NCI-H1436 treated with DMSO at 0.1 percent for 48 hours (cell line): ENCODE measurements around the gene ZNF117.
"Not testable (repeated sequence)": the region's sequence is repeated elsewhere in the genome, so short reads cannot be mapped to it uniquely, and the experiment has no call there.

Source experiments
- DNase-seq: peaks from one replicate; lab custom pipeline; 2025; lab: John Stamatoyannopoulos, UW

Gene ZNF117

DNA sequence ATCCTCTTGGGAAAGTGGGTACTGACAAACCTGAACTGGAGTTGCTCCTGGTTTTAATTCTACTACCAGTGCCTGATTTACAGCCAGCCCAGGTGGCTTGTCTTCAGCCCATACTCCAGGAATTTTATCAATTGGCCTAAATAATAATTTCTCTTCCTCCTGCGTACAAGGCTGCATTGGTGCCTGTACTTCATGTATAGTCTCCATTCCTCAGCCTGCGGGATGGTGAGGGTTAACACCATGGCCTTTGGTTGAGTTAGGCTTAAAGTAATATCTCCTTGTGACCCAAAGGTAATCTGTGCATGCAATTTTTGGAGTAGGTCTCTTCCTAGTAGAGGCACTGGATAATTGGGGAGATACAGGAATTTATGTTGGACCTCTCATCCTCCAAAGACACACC lies 5.5 kb upstream of the ZNF117 start:
- no peak for DNase-seq

GRCh38 chr7:64993901-64994300 lies 3.1 kb upstream of the ZNF117 start:
- DNase-seq, result no peak

GRCh38 chr7:64992971-64993370 lies 2.1 kb upstream of the ZNF117 start:
- DNase-seq, result no peak

- DNase-seq, result no peak
Observed at GRCh38 chr7:64990216-64990615, 620 bp downstream of the ZNF117 start.

DNA sequence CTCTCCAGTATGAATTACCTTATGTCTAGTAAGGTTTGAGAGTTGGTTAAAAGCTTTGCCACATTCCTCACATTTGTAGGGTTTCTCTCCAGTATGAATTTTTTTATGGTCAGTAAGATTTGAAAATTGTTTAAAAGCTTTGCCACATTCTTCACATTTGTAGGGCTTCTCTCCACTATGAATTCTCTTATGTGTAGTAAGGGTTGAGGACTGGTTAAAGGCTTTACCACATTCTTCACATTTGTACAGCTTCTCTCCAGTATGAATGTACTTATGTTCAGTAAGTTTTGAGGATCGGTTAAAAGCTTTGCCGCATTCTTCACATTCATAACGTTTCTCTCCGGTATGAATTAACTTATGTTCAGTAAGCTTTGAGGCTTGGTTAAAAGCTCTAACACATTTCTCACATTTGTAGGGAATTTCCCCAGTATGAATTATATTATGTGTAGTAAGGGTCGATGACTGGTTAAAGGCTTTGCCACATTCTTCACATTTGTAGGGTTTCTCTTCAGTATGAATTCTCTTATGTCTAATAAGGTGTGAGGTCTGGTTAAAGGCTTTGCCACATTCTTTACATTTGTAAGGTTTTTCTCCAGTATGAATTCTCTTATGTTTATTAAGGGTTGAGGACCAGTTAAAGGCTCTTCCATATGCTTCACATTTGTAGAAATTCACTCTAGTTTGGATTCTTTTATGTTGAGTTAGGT lies 12.2 kb downstream of the ZNF117 start:
- no peak for DNase-seq

- no peak for DNase-seq
Observed at GRCh38 chr7:64965594-64965993, 25.2 kb downstream of the ZNF117 start.

- peak; percentile 25 for DNase-seq
Observed at GRCh38 chr7:64959072-64959747, 31.6 kb downstream of the ZNF117 start.

DNA sequence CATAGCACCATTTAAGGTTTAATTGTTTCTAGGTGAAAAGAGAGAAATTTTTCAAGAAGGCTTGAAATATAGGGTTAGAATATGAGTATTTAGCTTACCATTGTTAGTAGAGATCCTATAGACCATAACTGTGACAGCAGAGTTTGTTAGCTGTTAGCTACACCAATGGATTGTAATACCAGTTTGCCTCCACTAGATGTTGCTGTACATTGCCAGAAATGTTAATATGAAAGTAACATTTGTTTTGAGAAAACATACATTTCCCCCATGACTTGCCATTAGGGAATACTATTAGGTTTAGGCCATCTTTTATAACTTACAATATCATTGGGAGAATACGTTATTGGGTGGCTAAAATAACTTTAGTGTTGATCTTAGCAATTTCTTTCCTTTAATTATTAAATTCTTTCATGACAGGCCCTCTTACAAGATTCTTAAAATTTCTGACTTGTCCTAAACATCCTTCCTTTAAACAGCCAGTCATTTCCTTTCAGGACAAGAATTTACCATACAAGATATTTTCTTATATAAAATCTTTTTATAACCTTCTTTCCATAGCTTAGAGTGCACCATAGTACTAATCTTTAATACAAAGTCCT lies 39.5 kb downstream of the ZNF117 start:
- no peak for DNase-seq

GRCh38 chr7:64950673-64951072 lies 40.2 kb downstream of the ZNF117 start:
- DNase-seq, result not testable (repeated sequence)

DNA sequence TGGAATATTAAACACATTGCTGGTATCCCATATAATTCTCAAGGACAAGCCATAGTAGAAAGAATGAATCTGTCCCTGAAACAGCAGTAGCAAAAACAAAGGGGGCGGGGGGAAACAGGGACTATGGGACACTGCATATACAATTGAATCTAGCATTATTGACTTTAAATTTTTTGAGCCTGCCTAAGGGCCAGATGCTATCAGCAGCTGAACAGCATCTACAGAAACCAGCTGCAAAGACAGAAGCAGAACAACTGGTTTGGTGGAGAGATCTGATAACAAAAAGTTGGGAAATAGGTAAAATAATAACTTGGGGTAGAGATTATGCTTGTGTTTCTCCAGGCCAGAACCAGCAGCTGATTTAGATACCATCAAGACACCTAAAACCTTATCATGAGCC lies 42.1 kb downstream of the ZNF117 start:
- DNase-seq, result not testable (repeated sequence)

DNA sequence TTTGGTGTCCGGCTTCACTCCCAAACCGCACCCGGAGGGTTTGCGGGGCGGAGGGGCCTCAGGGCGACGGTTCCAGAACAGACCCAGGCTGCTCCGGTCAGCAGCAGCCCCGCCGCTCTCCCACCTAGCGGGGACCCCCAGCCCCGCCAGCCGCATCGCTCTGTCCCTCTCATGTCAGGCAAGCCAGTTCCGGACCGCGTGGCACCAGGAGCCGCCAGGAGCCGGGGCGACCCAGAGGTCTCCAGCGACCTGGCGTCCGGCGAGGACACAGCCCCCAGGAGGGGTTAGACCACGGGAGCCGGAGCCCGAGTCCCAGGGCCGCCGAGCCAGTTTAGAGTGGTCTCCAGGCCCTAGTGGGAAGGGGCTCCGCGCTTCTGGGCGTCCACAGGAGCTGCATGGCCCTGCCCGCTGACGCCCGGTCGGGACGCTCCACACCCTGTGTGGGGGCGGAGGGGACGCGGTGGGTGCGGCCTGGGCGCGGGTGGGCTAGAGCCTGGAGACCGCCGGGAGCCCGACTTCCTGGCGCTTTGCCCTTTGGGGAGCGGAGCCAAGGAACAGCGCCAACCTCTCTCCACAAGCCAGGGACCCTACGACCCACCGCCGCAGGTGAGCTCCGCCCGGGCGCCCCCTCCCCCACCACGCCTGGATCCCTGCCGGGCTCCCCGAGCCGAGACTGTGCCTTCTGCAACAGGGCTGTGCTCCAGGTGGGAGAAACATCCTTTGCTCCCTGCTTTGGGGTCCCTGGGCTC lies 43.4 kb downstream of the ZNF117 start:
- DNase-seq, result no peak

DNA sequence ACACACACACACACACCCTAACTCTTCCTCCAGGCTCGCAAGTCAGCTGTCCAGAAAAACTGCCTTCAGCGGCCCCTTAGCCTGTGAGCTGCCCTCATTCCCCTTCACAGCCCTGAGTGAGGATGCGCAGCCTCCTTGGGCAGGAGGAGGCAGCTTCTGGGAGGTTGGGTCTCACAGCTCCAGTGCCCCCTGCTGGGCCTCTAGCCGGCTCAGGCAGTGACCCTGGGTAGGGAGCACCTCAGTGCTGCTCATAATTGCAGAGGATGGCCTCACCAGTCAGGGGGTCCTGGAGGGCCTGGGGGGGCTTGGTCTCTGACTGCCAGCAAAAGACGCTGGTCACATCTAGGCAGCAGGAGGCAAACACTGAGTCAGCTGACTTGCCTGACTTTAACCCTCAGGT lies 44.1 kb downstream of the ZNF117 start:
- no peak for DNase-seq

DNA sequence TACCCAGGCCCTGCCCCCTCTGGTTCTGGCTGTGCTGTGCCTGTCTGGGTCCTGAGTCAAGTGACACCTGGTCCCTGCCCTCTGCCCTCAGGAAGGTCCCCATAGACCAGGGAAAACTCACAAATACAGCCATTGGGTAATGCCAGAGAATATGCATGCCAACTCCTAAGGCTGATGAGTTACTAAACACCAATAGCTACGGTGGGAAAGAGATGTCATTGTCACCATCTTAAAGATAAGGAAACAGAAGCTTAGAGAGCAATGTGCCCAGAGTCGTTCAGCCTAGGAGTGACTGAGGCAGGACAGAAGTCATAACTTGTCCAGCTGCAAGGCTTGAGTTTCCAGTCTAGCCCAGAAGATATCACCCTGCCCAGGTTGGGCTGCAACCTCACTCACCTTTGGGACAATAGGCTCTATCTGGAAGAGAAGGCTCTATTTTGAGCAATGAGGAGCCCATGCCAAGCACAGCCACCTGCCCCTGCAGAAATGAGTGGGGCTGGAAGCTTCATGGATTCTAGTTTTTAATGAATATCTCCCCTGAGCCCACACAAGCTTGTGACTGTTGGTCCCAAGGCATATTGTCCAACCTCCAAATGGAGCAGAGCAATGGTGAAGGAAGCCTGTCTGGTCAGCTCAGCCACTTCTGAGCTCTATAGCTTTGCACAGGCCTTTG lies 45.2 kb downstream of the ZNF117 start:
- no peak for DNase-seq

DNA sequence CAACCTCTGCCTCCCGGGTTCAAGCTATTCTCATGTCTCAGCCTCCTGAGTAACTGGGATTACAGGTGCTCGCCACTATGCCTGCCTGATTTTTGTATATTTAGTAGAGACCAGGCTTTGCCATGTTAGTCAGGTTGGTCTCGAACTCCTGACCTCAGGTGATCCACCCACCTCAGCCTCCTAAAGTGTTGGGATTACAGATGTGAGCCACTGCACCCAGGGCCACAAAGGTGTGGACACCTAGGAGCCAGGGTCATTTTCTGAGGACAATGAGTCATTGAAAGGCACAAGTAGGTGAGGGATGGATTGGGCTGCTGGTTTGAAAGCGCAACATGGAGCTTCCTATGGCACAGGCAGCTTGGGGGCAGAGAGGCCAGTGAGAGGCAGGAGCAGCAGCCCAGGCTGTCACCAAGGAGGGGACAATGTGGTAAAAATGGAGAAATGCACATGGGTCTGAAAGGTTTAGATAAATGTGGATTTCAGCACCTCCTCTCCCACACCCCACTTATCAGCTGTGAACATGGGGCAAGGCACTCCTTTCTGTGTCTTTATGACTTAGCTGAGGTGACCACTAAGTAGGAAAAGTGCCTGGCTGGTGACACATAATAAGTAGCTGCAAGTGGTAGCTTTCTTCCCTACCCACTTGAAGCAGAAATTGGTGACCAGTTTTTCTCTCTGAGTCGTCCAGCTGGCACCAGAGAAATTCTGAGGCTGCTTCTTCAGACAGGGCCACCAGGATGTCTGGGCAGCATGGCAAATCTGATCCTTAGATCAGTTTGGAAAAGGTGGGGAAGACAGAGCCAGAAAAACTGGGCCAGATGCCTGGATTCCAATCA lies 46.0 kb downstream of the ZNF117 start:
- not testable (repeated sequence) for DNase-seq

DNA sequence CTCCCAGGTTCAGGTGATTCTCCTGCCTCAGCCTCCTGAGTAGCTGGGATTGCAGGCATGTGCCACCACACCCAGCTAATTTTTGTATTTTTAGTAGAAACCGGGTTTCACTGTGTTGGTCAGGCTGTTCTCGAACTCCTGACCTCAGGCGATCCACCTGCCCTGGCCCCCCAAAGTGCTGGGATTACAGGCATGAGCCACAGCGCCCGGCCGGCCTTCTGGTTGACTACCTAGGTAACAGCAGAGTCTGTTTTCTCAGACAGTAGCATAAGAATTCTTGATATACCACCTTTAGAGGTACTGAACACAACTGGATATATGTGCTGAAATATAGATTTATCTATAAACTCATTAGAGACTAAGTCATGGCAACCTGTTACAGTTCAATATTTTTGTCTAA lies 50.8 kb downstream of the ZNF117 start:
- not testable (repeated sequence) for DNase-seq

DNA sequence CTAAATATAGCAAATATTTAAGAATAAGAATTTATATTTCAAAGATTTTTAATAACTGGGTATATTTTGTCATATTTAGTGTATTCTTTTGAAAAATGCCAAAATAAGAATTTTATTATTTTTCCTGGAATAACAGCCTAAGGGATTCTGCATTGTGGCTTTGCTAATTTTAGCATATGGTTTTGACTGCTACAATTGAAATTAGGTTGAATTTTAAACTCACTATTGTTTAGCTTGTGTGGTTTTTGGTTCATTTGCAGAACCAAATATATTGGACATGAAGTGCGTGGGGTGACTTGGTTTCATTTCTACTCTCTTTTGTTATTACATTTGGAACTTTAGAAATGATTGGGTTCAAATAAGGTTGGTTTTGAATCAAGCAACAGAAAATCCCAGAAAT lies 52.3 kb downstream of the ZNF117 start:
- DNase-seq, result no peak

- no peak for DNase-seq
Observed at GRCh38 chr7:64934478-64934877, 56.4 kb downstream of the ZNF117 start.

GRCh38 chr7:64928252-64929187 lies 62.3 kb downstream of the ZNF117 start:
- DNase-seq, result not testable (repeated sequence)
